HepG2 (cell line): ENCODE data around the gene GADL1. TPM values are rescaled to one million over a fixed set of nuclear protein-coding genes. Genes with fewer than 3 reads are reported as not detected.

ENCODE experiments used
- ATAC-seq: fragments of 200-7000 bp; cut with Tn5 transposase; 3 replicates; pipeline ENCODE4 v1.9.1; 2020; ENCODE audit warnings: mild to moderate bottlenecking, moderate library complexity
- BruUV-seq: library from RNA; stranded (reverse); fragments of 400-500 nt; replicated peaks from 2 replicates; lab custom pipeline; 2021; lab: Mats Ljungman, UMichigan
- CTCF ChIA-PET: fragments of 300-600 bp; formaldehyde crosslinking; extraction: SDS; loops from one replicate; lab custom pipeline; 2021; ENCODE audit warnings: low total read pairs, inconsistent platforms, low intra/inter-chr PET ratio; lab: Yijun Ruan, JAX
- POLR2A ChIA-PET: fragments of 350-600 bp; sonication (Branson Sonifier 250); formaldehyde crosslinking; loops from one replicate; lab custom pipeline; 2020; ENCODE audit warnings: antibody characterized with exemption, inconsistent platforms; lab: Yijun Ruan, JAX
- DNase-seq: peaks from one replicate; pipeline ENCODE4 v3.0.0-alpha.2; 2015; ENCODE audit warnings: low spot score
- FAIRE-seq: peaks from 3 replicates; lab custom pipeline; 2011; peaks lifted over from hg19 to GRCh38; lab: Jason Lieb, UNC
- H2AFZ ChIP-seq: one replicate; pipeline ENCODE4 v1.6.1; 2011; ENCODE audit warnings: low read length, inconsistent platforms
- H3K27ac ChIP-seq: fragments of 300-600 bp; 3 replicates; pipeline ENCODE4 v1.8.0; 2011; ENCODE audit warnings: mixed run types, mild to moderate bottlenecking, mixed read lengths, low read length, inconsistent platforms; ENCODE audit not compliant: insufficient read depth; ENCODE audit errors: extremely low read length
- H3K27me3 ChIP-seq, 2 experiments: fragments of 200-600 bp in 1 of 2; 2 replicates in 1 of 2; 3 replicates in 1 of 2; pipeline versions ENCODE4 v1.6.0 to v1.8.0; 2011; ENCODE audit warnings: low read length in 2 of 2, mild to moderate bottlenecking in 2 of 2, moderate library complexity in 2 of 2, inconsistent platforms in 1 of 2; ENCODE audit not compliant: insufficient read depth in 2 of 2, control insufficient read depth in 1 of 2
- H3K36me3 ChIP-seq, 2 experiments: fragments of 200-600 bp in 1 of 2; replicated peaks in 1 of 2; 2 replicates in 1 of 2; 3 replicates in 1 of 2; pipeline versions ENCODE4 v1.5.1 to v1.8.0; 2011; ENCODE audit warnings: low read length in 2 of 2, inconsistent platforms in 1 of 2; ENCODE audit not compliant: insufficient read depth in 2 of 2, control insufficient read depth in 1 of 2
- H3K4me1 ChIP-seq: 2 replicates; pipeline ENCODE4 v1.5.1; 2012; ENCODE audit warnings: low read length, inconsistent platforms; ENCODE audit not compliant: insufficient read depth
- H3K4me2 ChIP-seq: 2 replicates; pipeline ENCODE4 v1.6.0; 2011; ENCODE audit warnings: low read depth, low read length, inconsistent platforms
- H3K4me3 ChIP-seq, 3 experiments: fragments of 200-600 bp in 1 of 3; sonication (generic), shearing (Covaris generic) in 1 of 3; replicated peaks in 1 of 3; 2 replicates each; pipeline ENCODE4 v1.5.1; 2011 to 2016; ENCODE audit warnings: low read length in 3 of 3, inconsistent platforms in 2 of 3, low read depth in 2 of 3, mild to moderate bottlenecking in 2 of 3, control low read depth in 1 of 3, mixed read lengths in 1 of 3; ENCODE audit not compliant: insufficient read depth in 1 of 3
- H3K79me2 ChIP-seq: one replicate; pipeline ENCODE4 v1.6.1; 2011; ENCODE audit warnings: low read length, inconsistent platforms; ENCODE audit not compliant: insufficient read depth
- H3K9ac ChIP-seq: 2 replicates; pipeline ENCODE4 v1.6.0; 2011; ENCODE audit warnings: mild to moderate bottlenecking, low read depth, low read length, inconsistent platforms; ENCODE audit not compliant: insufficient read depth
- H3K9me3 ChIP-seq: 2 replicates; pipeline ENCODE4 v1.5.1; 2012; ENCODE audit warnings: mild to moderate bottlenecking, low read length
- H4K20me1 ChIP-seq: 2 replicates; pipeline ENCODE4 v1.6.0; 2011; ENCODE audit warnings: inconsistent platforms, mild to moderate bottlenecking, low read length, moderate library complexity; ENCODE audit not compliant: insufficient read depth
- CEBPB ChIP-seq: IDR thresholded peaks from 2 replicates; pipeline ENCODE4 v1.6.1; 2011; ENCODE audit warnings: low read depth, low read length, improper control_type of control experiment, borderline replicate concordance
- CEBPG ChIP-seq: IDR thresholded peaks from 2 replicates; pipeline ENCODE4 v1.6.1; 2016
- E2F2 ChIP-seq: sonication (generic); formaldehyde crosslinking; IDR thresholded peaks from 2 replicates; pipeline ENCODE4 v1.4.0; 2020; ENCODE audit warnings: missing genetic modification reagents, borderline replicate concordance
- FLYWCH1 ChIP-seq: sonication (generic); formaldehyde crosslinking; IDR thresholded peaks from 2 replicates; pipeline ENCODE4 v1.8.1; 2023; ENCODE audit warnings: mild to moderate bottlenecking, missing genetic modification reagents
- FOSL2 ChIP-seq: sonication (generic); formaldehyde crosslinking; IDR thresholded peaks from 2 replicates; pipeline ENCODE4 v1.4.0; 2020; ENCODE audit warnings: missing genetic modification reagents
- LBX2 ChIP-seq: sonication (generic); formaldehyde crosslinking; IDR thresholded peaks from 2 replicates; pipeline ENCODE4 v1.5.0; 2020; ENCODE audit warnings: missing genetic modification reagents, mild to moderate bottlenecking, borderline replicate concordance
- MYPOP ChIP-seq: sonication (generic); formaldehyde crosslinking; IDR thresholded peaks from 2 replicates; pipeline ENCODE4 v1.8.1; 2023; ENCODE audit warnings: mild to moderate bottlenecking, moderate library complexity, missing genetic modification reagents
- MZF1 ChIP-seq: sonication (generic); formaldehyde crosslinking; IDR thresholded peaks from 2 replicates; pipeline ENCODE4 v1.8.1; 2023; ENCODE audit warnings: mild to moderate bottlenecking, missing genetic modification reagents, borderline replicate concordance
- PPARG ChIP-seq: conservative IDR thresholded peaks from 2 replicates; pipeline ENCODE4 v1.6.1; 2016; ENCODE audit warnings: missing biosample characterization, missing genetic modification reagents
- RNF2 ChIP-seq: fragments of 450-650 bp; conservative IDR thresholded peaks from 2 replicates; pipeline ENCODE4 v1.6.1; 2016; ENCODE audit warnings: low read depth
- TEAD2 ChIP-seq: sonication (generic); formaldehyde crosslinking; IDR thresholded peaks from 2 replicates; pipeline ENCODE4 v1.9.0; 2021; ENCODE audit warnings: missing genetic modification reagents
- ZKSCAN5 ChIP-seq: sonication (generic); formaldehyde crosslinking; IDR thresholded peaks from 2 replicates; pipeline ENCODE4 v1.5.1; 2020; ENCODE audit warnings: mild to moderate bottlenecking, missing genetic modification reagents
- ZNF224 ChIP-seq: sonication (generic); formaldehyde crosslinking; IDR thresholded peaks from 2 replicates; pipeline ENCODE4 v1.5.0; 2020; ENCODE audit warnings: mild to moderate bottlenecking, missing genetic modification reagents
- ZNF337 ChIP-seq: sonication (generic); formaldehyde crosslinking; IDR thresholded peaks from 2 replicates; pipeline ENCODE4 v1.5.1; 2020; ENCODE audit warnings: missing genetic modification reagents, low read depth, mild to moderate bottlenecking, borderline replicate concordance
- ZNF770 ChIP-seq: sonication (generic); formaldehyde crosslinking; IDR thresholded peaks from 2 replicates; pipeline ENCODE4 v1.5.0; 2020; ENCODE audit warnings: mild to moderate bottlenecking, missing genetic modification reagents
- WGBS: methylation state at CpG from one replicate; pipeline ENCODE4 v1.1.6; 2017; ENCODE audit warnings: low lambda C conversion rate; 5-methylcytosine and 5-hydroxymethylcytosine counted together
- in situ Hi-C: cut with HindIII; loops from 2 replicates; pipeline ENCODE4 v1.10.0; 2017; ENCODE audit warnings: low pct_unique_long_range_greater_than_20kb; ENCODE audit not compliant: extremely low pct_ligation_motif_present
- intact Hi-C: fragments of 100-400 bp; cut with micrococcal nuclease; formaldehyde crosslinking; loops from one replicate; pipeline ENCODE4 v1.10.0; 2022; ENCODE audit not compliant: unreplicated experiment
- polyA plus RNA-seq, 8 experiments: library from polyadenylated mRNA; depleted of rRNA in 3 of 8; stranded (reverse) in 7 of 8; unstranded in 1 of 8; fragments of >200 nt; fragmentation: Illumina TruSeq in 4 of 8; extraction: Trizol in 4 of 8; gene quantifications; 2 replicates each; pipeline versions ENCODE4 v1.2.1 to v1.2.3, GENCODE V29; 2011 to 2016; ENCODE audit warnings: low read depth in 4 of 8, missing spikeins in 1 of 8, mixed read lengths in 1 of 8; ENCODE audit not compliant: insufficient read depth in 1 of 8
- total RNA-seq, 5 experiments: library from RNA; depleted of rRNA; stranded (reverse); fragments of >200 nt; fragmentation: Illumina TruSeq; extraction: Trizol; gene quantifications; 2 replicates each; pipeline ENCODE4 v1.2.3, GENCODE V29; 2016; ENCODE audit warnings: low read depth in 1 of 5

Gene GADL1
- total and polyA plus RNA-seq, 2 of the 13 experiments (the other 11 are each of a cell fraction or from before 2014, with no cell fraction given): not detected

GRCh38 chr3:30752970-30753369 is 141.5 kb downstream of the GADL1 start:
- ChIA-PET POLR2A (no interaction called here), CTCF (no interaction called here)
- H3K9ac ChIP-seq: no peak overlapping the region
- DNase-seq: peak; percentile 21
- intact Hi-C loops: no loop called here
- no peak overlapping the region for H2AFZ ChIP-seq
- FAIRE-seq: no peak
- H3K4me3 ChIP-seq: no peak overlapping the region
- BruUV-seq: no TSS peak
- H3K79me2 ChIP-seq: no peaks in the 10 kb centered on the region
- H3K4me1 ChIP-seq: peaks cover 18% of the 10 kb centered on the region
- in situ Hi-C loops: loop anchor here (5.0 to 10.0 kb wide), 2 partner anchors 558 to 741 kb away; no protein-coding TSS in a partner anchor
- H3K36me3 ChIP-seq: no peaks in the 10 kb centered on the region
- ATAC-seq: peak; percentile 61; the same call in 2 of the 3 replicates
- no peak overlapping the region for H3K27ac ChIP-seq
- WGBS: 3% methylated on average over 4 of the region's 4 CpGs
- no peak overlapping the region for H3K4me2 ChIP-seq
- H4K20me1 ChIP-seq: no peaks in the 10 kb centered on the region
- TF ChIP-seq PPARG (CRISPR knock-in tag) (no peak), CEBPB (peak; percentile 74), FOSL2 (CRISPR knock-in tag) (0 out of 2 replicates have a peak, but pooled peaks have one; percentile 14), ZNF770 (no peak), FLYWCH1 (CRISPR knock-in tag) (no peak), CEBPG (0 out of 2 replicates have a peak, but pooled peaks have one; percentile 31)
- H3K27me3 ChIP-seq: peaks cover 0 to 5% of the 10 kb centered on the region in 2 experiments; a peak in 2 of 5 replicates
- H3K9me3 ChIP-seq: no peaks in the 10 kb centered on the region

GRCh38 chr3:30752491-30752890 is 142.0 kb downstream of the GADL1 start:
- Histone ChIP-seq H3K27ac (no peak overlapping the region), H3K4me3 (no peak overlapping the region), H3K79me2 (no peaks in the 10 kb centered on the region), H4K20me1 (no peaks in the 10 kb centered on the region), H3K27me3 (peaks cover 0 to 5% of the 10 kb centered on the region in 2 experiments; a peak in 2 of 5 replicates), H3K9me3 (no peaks in the 10 kb centered on the region), H3K4me2 (no peak overlapping the region), H3K4me1 (peaks cover 18% of the 10 kb centered on the region), H3K36me3 (no peaks in the 10 kb centered on the region), H3K9ac (no peak overlapping the region), H2AFZ (no peak overlapping the region)
- DNase-seq (no peak), ATAC-seq (no peak), FAIRE-seq (no peak)
- CTCF ChIA-PET: no interaction called here
- in situ Hi-C loops (loop anchor here (5.0 to 10.0 kb wide), 2 partner anchors 558 to 740 kb away; no protein-coding TSS in a partner anchor), intact Hi-C loops (no loop called here)
- BruUV-seq: no TSS peak
- POLR2A ChIA-PET: no interaction called here
- WGBS: 42% methylated on average over 5 of the region's 5 CpGs
- TF ChIP-seq LBX2 (CRISPR knock-in tag) (no peak), MZF1 (no peak), RNF2 (no peak), ZKSCAN5 (CRISPR knock-in tag) (no peak), ZNF224 (CRISPR knock-in tag) (no peak), E2F2 (no peak), ZNF337 (CRISPR knock-in tag) (no peak), MYPOP (no peak), TEAD2 (CRISPR knock-in tag) (no peak)
- TF ChIP-seq, all 625 proteins: peak for 0
